ENCODE results near the gene GABPB1.
"Not testable (repeated sequence)": the region's sequence is repeated elsewhere in the genome, so short reads cannot be mapped to it uniquely, and the experiment has no call there.

The GABPB1 gene

DNA sequence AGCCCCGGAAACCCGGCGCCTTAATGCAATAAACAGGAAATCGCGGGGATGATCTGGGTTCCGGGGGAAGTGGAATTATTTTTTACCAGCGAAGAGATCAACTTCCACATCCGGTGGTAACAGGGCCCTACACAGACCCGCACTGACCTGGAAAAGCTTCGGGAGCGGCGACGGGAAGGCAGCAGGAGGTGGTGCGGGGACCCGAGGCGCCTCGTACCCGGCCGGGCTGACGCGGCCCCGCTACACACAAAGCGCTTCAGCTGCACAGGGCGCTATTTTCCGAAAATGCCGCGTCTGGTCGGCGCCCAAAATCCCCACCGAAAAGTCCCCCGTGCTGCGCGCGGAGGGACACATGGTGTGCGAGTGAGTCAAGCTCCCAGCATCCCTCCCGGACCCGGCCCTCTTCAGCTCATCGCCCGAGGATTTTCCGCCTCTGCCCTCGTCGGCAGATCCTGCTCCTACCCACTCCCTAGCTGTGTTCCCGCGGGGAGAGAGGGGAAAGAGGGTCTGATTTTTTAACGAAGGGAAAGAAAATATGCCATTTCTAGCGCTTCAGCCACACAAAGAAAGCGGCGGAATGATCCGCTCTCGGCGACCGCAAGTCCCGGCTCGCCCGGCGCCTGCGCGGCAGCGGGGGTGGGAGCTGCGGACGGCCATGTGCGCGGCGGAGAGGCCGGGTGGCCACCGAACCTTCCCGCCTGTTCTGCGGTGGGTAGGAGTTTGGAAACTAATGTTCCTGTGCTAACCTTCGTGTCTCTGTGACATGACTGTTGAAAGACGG, at the start of gene GABPB1:
Gene GABPB1 (minus strand): TSS at position 361 of the 781 bp plus-strand sequence. CDS start 45,400 bp downstream, outside the sequence.
- in situ Hi-C loops (cut with HindIII; ENCODE audit: low sequenced_read_pairs): no loop called here

DNA sequence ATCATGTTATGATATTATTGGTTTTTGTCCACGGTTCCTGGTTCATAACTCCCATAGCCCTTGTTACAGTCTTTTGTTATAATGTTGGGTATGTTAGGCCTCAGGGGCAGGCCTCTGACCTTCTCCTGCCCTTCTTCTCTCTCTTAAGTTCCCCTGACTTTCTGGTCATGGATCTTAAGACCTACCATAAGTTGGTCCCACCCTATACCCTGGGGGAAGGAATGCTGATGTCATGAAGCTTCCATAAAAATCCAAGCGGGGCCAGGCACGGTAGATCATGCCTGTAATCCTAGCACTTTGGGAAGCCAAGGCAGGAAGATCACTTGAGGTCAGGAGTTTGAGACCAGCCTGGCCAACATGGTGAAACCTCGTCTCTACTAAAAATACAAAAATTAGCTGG, 36.6 kb upstream of the GABPB1 start:
- in situ Hi-C loops (cut with HindIII; ENCODE audit: low sequenced_read_pairs): not testable (repeated sequence)

DNA sequence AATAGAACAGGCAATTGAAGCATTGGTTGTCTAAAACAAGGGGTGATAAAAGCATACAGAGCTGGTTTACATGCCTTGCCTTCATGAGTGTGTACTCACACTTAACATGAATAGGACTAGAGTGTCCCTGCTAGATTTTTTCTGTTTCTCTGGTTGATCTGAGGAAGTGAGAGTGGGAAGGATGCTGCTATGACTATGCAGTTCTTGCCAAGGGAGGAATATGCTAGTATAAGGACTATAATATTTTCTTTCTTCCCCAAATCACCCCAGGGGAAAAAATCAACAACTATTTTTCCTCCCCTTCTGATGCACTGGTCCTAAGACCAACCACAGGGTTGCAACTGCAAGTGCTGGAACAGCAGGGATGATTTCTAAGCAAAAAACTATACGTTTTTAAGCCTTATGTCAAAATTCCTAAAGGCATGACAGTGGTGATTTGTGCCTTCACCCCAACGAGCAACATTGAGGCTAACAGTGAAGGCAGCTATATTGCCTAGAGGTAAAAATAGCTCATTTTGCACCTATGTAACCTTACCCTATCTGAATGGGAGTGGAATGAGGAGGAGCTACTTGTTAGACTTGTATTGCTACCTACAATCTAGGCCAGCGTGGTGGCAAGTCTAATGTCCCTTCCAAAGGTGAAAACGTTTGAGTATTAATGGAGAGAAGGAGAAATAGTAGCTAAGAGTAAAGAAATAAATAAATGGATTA, 35.7 kb upstream of the GABPB1 start:
- in situ Hi-C loops (cut with HindIII; ENCODE audit: low sequenced_read_pairs): no loop called here

DNA sequence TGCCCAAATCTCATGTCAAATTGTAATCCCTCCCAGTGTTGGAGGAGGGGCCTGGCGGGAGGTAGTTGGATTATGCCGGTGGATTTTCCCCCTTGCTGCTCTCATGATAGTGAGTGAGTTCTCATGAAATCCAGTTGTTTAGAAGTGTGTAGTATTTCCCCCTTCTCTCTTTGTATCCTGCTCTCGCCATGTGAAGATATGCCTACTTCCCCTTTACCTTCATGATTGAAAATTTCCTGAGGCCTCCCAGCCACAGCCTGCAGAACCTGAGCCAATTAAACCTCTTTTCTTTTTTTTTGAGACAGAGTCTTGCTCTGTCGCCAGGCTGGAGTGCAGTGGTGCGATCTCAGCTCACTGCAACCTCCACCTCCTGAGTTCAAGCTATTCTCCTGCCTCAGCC, 27.4 kb upstream of the GABPB1 start:
- in situ Hi-C loops (cut with HindIII; ENCODE audit: low sequenced_read_pairs): not testable (repeated sequence)

DNA sequence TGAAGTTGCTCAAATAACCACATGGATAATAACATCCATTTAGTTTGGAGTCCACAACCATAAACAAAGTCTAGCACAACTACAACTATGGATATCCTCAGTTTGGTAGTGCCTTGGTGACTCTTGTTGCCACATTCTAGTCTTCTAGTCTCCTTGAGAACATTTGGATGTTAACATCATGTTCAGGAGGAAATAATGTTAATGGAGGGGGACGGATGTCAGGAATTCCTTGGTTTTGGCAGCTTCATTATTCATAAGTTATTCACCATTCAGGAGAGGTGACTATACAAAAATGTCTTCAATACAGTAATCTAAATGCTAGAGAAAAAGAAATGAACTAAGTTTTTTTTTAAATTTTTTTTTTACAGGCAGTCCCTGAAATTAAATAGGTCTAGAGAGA, 26.4 kb upstream of the GABPB1 start:
- in situ Hi-C loops (cut with HindIII; ENCODE audit: low sequenced_read_pairs): no loop called here

DNA sequence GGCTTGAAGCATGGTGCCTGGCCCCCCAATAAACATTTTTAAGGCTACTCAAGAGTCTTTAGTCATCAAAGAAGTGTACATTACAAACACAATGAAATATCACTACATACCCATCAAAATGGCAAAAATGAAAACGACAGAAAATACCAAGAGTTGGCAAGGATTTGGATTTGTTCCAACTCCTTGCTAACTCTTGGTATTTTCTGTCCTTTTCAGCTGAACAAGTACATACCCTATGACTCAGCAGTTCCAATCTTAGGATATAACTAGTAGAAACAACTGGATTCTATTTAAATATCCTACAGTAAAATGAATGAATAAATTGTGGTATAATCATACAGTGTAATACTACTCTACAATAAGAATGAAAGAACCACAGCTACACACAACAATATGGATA, 25.1 kb upstream of the GABPB1 start:
- in situ Hi-C loops (cut with HindIII; ENCODE audit: low sequenced_read_pairs): no loop called here

DNA sequence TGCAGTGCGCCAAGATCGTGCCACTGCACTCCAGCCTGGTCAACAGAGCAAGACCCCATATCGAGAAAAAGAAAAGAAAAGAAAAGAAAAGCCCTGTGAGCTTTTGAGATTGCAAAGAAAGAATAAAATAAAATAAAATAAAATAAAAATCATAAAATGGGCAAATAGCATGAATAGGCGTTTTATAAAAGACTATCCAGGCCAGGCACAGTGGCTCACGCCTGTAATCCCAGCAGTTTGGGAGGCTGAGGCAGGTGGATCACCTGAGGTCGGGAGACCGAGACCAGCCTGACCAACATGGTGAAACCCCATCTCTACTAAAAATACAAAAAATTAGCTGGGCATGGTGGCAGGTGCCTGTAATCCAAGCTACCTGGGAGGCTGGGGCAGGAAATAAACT, 24.4 kb upstream of the GABPB1 start:
- in situ Hi-C loops (cut with HindIII; ENCODE audit: low sequenced_read_pairs): not testable (repeated sequence)

DNA sequence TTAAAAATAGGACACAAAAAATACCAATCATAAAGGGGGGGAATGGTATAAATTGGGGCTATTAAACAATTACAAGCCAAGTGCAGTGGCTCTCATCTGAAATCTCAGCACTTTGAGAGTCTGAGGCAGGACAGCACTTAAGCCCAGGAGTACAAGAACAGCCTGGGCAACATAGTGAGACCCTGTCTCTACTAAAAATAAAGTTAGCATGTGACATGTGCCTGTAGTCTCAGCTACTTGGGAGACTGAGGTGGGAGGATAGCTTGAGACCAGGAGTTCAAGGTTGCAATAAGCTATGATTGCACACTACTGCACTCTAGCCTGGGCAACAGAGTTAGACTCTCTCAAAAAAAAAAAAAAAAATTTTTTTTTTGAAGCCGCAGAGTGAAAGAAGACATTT, 23.8 kb upstream of the GABPB1 start:
- in situ Hi-C loops (cut with HindIII; ENCODE audit: low sequenced_read_pairs): no loop called here

DNA sequence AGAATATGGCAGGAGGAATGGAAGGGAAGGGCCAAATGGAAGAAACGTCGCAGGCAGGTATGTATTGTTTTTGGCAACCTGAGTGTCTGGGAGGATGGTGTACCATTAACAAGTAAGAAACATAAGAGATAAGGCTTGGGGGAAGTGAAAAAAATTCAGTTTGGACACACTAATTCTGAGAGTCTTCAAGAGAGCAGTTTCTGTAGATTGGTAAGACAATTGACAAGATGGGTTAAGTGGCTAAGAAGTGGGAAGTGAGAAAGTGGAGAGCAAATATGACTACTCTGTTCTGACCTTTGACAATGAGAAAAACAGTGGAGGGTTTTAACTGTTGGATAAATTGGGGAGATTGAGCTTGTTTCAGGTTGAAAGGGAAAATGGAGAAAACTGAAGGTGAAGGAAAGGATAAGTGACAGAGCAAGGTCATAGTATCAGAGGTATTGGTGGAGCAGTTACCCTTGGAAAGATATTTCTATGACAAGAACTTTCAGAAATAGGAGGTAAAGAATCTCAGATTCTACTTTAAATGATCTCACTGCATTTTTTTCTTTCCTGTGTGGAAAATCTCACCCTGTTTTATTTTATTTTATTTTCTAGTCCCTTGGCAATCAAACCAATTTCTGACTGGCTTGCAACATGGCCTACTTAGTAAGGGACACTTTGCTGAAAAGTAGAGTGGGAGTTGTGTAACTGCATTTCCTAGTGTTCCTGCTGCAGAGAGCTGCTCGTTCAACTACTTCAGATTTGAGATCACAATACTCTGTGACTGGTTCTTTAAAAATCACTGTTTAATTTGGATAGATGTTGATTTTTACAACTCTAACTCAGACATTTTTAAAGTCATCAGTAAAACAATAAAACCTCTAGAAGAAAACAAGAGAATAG, 23.1 kb upstream of the GABPB1 start:
- in situ Hi-C loops (cut with HindIII; ENCODE audit: low sequenced_read_pairs): no loop called here

DNA sequence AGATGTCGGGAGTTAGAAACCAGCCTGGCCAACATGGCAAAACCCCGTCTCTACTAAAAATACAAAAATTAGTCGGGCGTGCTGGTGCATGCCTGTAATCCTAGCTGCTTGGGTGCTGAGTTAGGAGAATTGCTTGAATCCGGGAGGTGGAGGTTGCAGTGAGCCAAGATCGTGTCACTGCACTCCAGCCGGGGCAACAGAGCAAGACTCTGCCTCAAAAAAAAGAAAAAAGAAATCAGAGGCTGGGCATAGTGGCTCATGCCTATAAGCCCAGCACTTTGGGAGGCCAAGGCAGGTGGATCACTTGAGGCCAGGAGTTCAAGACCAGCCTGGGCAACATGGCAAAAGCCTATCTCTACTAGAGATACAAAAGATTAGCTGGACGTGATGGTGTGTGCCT, 14.6 kb upstream of the GABPB1 start:
- in situ Hi-C loops (cut with HindIII; ENCODE audit: low sequenced_read_pairs): not testable (repeated sequence)

DNA sequence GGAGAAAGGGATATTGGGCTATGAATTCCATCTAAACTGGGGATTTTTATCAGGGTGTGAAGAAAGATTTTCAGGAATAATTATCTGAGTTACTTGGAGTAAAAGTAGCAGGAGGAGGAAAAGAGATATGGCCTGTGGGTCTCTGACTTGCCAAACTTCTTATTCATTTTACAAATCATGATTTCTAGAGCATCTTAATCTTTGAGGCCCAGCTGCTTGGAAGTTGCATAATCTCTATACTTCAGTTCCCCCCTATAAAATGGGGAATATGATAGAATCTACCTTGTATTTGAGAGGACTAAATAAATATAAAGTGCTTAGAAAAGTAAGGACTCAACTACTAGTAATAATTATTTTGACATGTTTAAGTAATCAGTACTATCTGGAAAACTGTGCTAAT, 11.0 kb upstream of the GABPB1 start:
- in situ Hi-C loops (cut with HindIII; ENCODE audit: low sequenced_read_pairs): no loop called here

DNA sequence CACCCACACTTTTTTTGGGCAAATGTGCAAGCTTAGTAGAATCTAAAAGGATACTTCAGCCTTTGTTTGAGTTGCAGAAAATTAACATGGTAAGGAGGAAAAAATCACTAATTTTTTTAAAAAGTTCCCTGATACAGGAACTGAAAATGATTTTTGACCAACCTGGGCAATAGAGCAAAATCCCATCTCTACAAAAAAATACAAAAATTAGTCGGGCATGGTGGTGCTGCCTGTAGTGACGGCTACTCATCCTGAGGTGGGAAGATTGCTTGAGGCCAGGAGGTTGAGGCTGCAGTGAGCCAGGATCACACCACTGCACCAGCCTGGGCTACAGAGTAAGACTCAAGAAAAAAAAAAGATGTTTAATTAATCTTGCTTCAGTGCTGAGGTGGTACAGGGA, 10.6 kb upstream of the GABPB1 start:
- in situ Hi-C loops (cut with HindIII; ENCODE audit: low sequenced_read_pairs): no loop called here

DNA sequence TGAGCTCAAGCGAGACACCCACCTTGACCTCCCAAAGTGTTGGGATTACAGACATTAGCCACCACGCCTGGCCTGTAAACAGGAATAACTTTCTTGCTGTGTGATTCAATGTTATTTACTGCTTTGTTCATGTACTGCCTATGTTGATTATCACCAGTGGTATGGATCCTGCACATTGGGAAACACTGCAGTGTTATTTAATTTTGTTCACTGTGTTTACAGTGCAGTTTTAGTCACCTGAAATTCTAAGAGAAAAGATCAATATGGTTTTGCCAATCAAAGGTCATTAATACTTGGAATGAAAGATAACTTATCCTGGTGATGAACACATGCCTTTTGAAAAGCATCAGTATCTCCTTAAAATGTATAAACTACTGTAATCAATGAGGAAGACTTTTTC, 8.6 kb upstream of the GABPB1 start:
- in situ Hi-C loops (cut with HindIII; ENCODE audit: low sequenced_read_pairs): no loop called here

DNA sequence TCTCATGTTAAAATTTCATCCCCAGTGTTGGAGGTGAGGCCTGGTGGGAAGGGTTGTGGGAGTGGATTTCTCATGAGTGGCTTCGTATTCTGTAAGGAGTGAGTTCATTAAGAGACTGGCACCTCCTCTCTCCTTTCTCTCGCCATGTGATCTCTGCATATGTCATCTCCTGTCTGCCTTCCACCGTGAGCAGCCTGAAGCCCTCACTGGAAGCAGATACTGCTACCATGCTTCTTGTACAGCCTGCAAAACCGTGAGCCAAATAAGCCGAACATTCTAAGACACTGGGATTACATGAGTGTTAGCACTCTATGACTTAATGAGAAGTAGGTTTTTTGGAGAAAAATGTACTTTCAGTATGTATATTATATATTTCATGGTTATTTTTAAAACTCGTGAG, 6.8 kb upstream of the GABPB1 start:
- in situ Hi-C loops (cut with HindIII; ENCODE audit: low sequenced_read_pairs): no loop called here

DNA sequence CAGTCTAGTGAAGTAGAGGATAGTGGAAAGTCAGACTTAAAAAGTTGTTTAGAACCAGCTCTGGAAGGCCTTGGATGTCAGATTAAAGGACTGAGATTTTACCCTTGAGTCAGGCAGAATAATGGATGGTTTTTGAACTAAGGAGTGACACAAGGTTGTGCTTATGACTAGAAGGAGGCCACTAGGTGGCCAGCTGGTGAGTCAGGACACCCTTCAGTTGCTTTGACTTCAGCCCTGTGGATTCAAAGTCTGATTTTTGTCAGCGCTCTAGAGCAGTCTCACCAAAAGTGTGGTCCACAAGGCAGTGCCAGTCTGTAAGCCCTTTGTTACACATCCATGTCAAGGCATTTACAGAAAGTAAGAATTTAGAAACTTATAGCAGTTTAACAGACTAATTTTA, 3.8 kb upstream of the GABPB1 start:
- in situ Hi-C loops (cut with HindIII; ENCODE audit: low sequenced_read_pairs): no loop called here

DNA sequence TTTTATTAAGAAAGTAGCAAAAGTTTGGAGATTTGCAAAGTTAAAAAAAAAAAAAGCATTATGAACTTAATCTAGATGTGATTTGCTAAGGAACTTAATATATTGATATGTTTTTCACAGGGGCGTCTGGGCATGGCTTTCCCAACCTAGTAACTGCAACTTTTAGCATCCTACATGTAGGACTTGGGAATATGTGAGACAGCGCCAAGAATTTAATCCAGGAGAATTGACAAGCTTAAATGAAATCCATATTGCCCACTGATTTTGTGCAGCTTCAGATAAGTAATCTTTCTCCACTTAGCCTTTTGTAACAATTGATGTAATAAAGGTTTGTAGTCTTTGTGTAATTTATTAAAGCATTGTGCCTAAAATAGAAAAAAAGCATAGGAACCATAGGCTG, 982 bp upstream of the GABPB1 start:
- in situ Hi-C loops (cut with HindIII; ENCODE audit: low sequenced_read_pairs): no loop called here

DNA sequence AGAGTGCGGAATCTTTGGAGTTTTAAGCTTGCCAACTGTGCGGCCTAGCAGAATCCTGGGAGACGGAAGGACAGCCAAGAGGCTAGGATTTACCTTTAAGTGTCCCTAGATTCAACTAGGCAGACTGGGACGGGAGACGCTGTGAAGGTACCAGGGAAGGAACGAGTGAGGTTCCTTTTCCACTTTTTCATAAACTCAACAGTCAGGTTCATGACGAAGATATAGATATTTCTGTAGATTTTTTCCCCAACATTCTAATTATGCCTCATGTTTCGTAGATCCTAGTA, 564 bp upstream of the GABPB1 start:
- in situ Hi-C loops (cut with HindIII; ENCODE audit: low sequenced_read_pairs): no loop called here

DNA sequence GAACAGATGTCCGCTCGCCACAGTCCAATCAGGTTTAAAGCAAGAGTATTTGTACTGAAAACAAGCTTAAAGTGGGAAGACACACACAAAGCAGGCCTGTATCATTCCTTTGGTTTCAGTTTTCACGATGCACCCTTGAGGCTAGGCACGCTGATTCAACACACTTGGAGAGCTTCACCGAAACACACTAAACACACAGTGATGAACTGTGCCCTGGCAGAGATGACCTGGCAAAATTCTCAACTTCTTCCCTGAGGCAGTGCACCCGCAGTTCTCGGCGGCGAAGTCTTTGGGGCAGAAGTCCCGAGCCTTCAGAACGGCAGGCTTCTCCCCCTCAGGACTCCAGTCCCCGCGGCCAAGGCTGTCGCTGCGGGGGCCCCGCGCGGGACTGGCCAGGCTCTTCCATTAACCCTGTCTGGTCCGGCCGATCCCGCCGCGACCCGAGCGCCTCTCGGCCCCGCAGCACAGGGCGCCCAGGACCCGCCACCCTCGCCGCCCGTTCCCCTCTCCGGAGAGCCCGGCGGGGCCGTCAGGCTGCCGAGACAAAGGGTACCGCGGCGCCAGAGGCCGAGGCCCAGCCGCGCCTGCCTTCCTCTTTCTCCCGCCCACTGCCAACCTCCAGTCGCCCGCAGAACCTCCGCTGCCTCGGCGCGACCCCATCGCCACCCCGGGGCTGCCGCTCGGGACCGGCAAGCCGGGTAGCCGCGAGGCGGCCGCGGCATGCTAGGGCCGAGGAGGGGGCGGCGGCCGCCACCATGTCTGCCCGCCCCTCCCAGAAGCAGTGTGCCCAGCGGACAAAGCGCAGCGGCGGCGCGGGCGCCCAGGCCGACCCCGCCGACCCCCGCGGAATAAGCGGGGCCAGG, 792 bp downstream of the GABPB1 start:
- in situ Hi-C loops (cut with HindIII; ENCODE audit: low sequenced_read_pairs): no loop called here

DNA sequence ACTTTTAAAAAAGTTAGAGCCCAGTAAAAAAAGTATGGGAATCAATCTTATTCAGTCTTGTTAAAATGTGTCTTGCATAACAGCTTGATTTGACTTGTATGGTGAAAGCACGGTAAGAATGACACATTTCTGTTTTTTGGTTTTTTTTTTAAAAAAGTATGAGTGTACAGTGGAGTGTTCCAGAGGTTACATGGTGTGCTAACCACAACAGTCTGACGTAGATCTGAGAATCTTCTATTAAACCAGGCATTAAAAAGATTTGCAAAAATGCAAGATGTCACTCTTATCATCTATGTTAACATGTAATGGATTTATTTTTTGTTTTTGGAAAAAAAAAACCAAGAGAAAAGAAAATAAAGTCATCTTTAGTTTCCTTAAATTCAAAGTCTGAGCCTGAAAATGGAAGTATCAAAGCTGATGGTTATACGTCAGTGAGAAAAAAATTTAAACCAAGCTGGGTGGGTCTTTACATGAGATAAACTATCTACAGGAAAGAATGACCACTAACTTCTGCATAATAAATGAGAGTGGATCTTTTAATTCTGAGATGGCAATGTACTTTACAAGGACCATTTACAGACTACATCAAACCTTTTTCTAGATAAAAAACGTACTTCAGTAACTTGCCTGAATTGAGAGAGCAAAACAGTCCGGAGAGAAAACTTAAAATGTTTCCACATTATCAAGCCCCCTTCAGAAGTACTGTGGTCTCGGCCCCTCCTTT, 1.6 kb downstream of the GABPB1 start:
- in situ Hi-C loops (cut with HindIII; ENCODE audit: low sequenced_read_pairs): no loop called here

DNA sequence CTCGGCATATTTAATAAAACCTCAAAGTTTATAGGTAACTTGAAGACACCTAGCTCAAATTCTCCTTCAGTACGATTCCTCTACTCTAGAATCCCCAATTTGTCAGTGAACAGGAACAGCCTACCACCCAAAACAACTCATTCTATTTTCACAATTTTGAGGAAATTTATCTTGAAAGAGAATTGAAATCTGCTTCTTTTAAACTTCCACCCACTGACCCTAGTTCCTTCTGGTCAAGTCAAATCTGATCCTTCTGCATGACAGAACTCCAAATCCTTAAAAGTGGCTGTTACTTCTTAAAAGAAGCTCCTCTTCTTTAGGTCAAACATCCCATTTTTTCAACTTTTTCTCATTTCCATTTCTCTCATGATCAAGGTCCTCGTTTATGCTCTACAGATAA, 4.4 kb downstream of the GABPB1 start:
- in situ Hi-C loops (cut with HindIII; ENCODE audit: low sequenced_read_pairs): no loop called here
